Liver (tissue), 3 donors: ENCODE data around the gene ANGPT4.

Experiments
- FOXA1 ChIP-seq: IDR thresholded peaks from 2 replicates; pipeline ENCODE4 v1.6.1; 2016; ENCODE audit warnings: antibody characterized with exemption
- GABPA ChIP-seq, 2 donors: IDR thresholded peaks in 1 of 2; conservative IDR thresholded peaks in 1 of 2; 2 replicates each; pipeline ENCODE4 v1.6.1; 2016; ENCODE audit warnings: antibody characterized with exemption in 2 of 2, mild to moderate bottlenecking in 1 of 2, moderate library complexity in 1 of 2
- RAD21 ChIP-seq, 2 donors: IDR thresholded peaks; 2 replicates each; pipeline ENCODE4 v1.6.1; 2016; ENCODE audit warnings: antibody characterized with exemption in 2 of 2, mild to moderate bottlenecking in 2 of 2
- TAF1 ChIP-seq: conservative IDR thresholded peaks from 2 replicates; pipeline ENCODE4 v1.6.1; 2016; ENCODE audit warnings: antibody characterized with exemption, mild to moderate bottlenecking
- TF ChIP-seq, protein P1 (sequence below): fragments of 150-350 bp; IDR thresholded peaks from 2 replicates; pipeline ENCODE4 v1.5.1; 2017; ENCODE audit warnings: improper control_type of control experiment, low read depth, low read length; ENCODE audit not compliant: missing input control
- donor health status: healthy.
- donor health status: healthy.

DNA sequence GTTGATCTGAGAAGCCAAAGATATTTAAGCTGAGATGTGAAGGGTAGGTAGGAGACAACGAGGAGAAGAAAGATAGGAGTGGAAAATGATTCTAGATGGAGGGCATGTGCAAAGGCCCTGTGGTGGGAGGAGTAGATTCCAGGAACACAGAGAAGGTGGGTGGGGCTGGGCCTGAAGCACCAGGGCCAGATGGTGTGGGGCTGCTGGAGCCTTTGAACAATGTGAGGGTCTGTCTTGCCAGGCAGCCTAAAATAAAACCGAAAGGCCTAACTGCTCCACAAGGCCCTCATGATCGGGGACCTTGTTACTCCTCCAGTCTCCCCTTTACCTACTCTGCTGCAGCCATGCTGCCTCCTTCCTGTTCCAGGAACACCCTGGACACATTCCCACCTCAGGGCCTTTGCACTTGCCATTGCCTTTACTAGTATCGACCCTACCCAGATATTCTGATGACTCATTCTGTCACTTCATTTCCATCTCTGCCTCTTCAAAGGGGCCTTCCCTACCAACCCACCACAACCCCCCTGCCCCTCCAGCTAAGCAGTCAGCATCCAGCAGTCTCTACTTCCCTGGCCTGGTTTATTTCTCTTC is 62.6 kb downstream of the ANGPT4 start:
- TF ChIP-seq GABPA (IDR thresholded peaks at IDR 0.05 in 1 of 2, conservative IDR thresholded peaks at IDR 0.05 in 1 of 2) (no peak), TAF1 (no peak), FOXA1 (no peak), RAD21 (IDR thresholded peaks at IDR 0.05) (no peak)
- TF ChIP-seq, protein P1, sequence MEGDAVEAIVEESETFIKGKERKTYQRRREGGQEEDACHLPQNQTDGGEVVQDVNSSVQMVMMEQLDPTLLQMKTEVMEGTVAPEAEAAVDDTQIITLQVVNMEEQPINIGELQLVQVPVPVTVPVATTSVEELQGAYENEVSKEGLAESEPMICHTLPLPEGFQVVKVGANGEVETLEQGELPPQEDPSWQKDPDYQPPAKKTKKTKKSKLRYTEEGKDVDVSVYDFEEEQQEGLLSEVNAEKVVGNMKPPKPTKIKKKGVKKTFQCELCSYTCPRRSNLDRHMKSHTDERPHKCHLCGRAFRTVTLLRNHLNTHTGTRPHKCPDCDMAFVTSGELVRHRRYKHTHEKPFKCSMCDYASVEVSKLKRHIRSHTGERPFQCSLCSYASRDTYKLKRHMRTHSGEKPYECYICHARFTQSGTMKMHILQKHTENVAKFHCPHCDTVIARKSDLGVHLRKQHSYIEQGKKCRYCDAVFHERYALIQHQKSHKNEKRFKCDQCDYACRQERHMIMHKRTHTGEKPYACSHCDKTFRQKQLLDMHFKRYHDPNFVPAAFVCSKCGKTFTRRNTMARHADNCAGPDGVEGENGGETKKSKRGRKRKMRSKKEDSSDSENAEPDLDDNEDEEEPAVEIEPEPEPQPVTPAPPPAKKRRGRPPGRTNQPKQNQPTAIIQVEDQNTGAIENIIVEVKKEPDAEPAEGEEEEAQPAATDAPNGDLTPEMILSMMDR, result no peak
